Fibroblast of lung (primary cell): ENCODE results near the gene RPS15. TPM values are rescaled to one million over a fixed set of nuclear protein-coding genes. Genes with fewer than 3 reads are reported as not detected.

Source experiments
- DNase-seq, 2 donors: peaks; one replicate each; pipeline versions ENCODE4 v3.0.0 to v3.0.0-alpha.2; 2010; ENCODE audit warnings: low read depth in 2 of 2
- H2AFZ ChIP-seq: 2 replicates; pipeline ENCODE4 v1.5.1; 2012; ENCODE audit warnings: low read length, control low read depth, inconsistent platforms
- H3K27ac ChIP-seq: 2 replicates; pipeline ENCODE4 v1.5.1; 2011; ENCODE audit warnings: low read length, control low read depth; ENCODE audit not compliant: insufficient read depth
- H3K27me3 ChIP-seq: 2 replicates; pipeline ENCODE4 v1.5.1; 2011; ENCODE audit warnings: mild to moderate bottlenecking, low read length; ENCODE audit not compliant: control insufficient read depth, insufficient read depth
- H3K36me3 ChIP-seq: 2 replicates; pipeline ENCODE4 v1.5.1; 2011; ENCODE audit warnings: low read length; ENCODE audit not compliant: control insufficient read depth, insufficient read depth
- H3K4me1 ChIP-seq: 2 replicates; pipeline ENCODE4 v1.5.1; 2011; ENCODE audit warnings: low read length; ENCODE audit not compliant: control insufficient read depth, insufficient read depth; ENCODE audit errors: extremely low read depth
- H3K4me2 ChIP-seq: 2 replicates; pipeline ENCODE4 v1.5.1; 2011; ENCODE audit warnings: low read length, control low read depth; ENCODE audit not compliant: insufficient read depth; ENCODE audit errors: extremely low read depth
- H3K4me3 ChIP-seq, 4 experiments: fragments of 200-600 bp in 1 of 4; sonication (generic) in 1 of 4; replicated peaks in 1 of 4; 2 replicates each; pipeline ENCODE4 v1.5.1; 2011 to 2016; ENCODE audit warnings: low read length in 4 of 4, low read depth in 3 of 4, mild to moderate bottlenecking in 3 of 4, control low read depth in 2 of 4, inconsistent platforms in 1 of 4, mixed read lengths in 1 of 4; ENCODE audit not compliant: insufficient read depth in 1 of 4; ENCODE audit errors: control extremely low read depth in 1 of 4
- H3K79me2 ChIP-seq: 2 replicates; pipeline ENCODE4 v1.5.1; 2012; ENCODE audit warnings: mild to moderate bottlenecking, low read length, inconsistent platforms; ENCODE audit not compliant: control insufficient read depth, insufficient read depth
- H3K9ac ChIP-seq: 2 replicates; pipeline ENCODE4 v1.5.1; 2011; ENCODE audit warnings: mild to moderate bottlenecking, low read length, control low read depth; ENCODE audit not compliant: insufficient read depth
- H3K9me3 ChIP-seq: 2 replicates; pipeline ENCODE4 v1.5.1; 2012; ENCODE audit warnings: low read depth, low read length; ENCODE audit not compliant: control insufficient read depth, insufficient read depth
- H4K20me1 ChIP-seq: 2 replicates; pipeline ENCODE4 v1.5.1; 2011; ENCODE audit warnings: low read length; ENCODE audit not compliant: control insufficient read depth, insufficient read depth; ENCODE audit errors: extremely low read depth
- EZH2 ChIP-seq: IDR thresholded peaks from 2 replicates; pipeline ENCODE4 v1.5.1; 2012; ENCODE audit warnings: low read length, control low read depth, mild to moderate bottlenecking; ENCODE audit errors: missing control alignments
- polyA plus RNA-seq, 2 donors: library from polyadenylated mRNA; depleted of rRNA in 1 of 2; stranded (reverse) in 1 of 2; unstranded in 1 of 2; fragments of >200 nt; gene quantifications; 2 replicates each; pipeline ENCODE4 v1.2.1, GENCODE V29; 2011 to 2012; ENCODE audit warnings: missing spikeins in 1 of 2
- total RNA-seq: library from RNA; depleted of rRNA; stranded (reverse); fragments of >200 nt; gene quantifications from 2 replicates; pipeline ENCODE4 v1.2.1, GENCODE V29; 2014
- TF ChIP-seq, protein P1 (sequence below), 2 donors: IDR thresholded peaks in 1 of 2; conservative IDR thresholded peaks in 1 of 2; 1 replicate in 1 of 2; 2 replicates in 1 of 2; pipeline ENCODE4 v1.5.1; 2011 to 2012; ENCODE audit warnings: low read length in 2 of 2, control low read depth in 1 of 2, inconsistent platforms in 1 of 2, low read depth in 1 of 2, mild to moderate bottlenecking in 1 of 2

The RPS15 gene
- total and polyA plus RNA-seq, 2 donors (not counting 1 experiment from before 2014, with no cell fraction given), result 369 to 878 TPM

DNA sequence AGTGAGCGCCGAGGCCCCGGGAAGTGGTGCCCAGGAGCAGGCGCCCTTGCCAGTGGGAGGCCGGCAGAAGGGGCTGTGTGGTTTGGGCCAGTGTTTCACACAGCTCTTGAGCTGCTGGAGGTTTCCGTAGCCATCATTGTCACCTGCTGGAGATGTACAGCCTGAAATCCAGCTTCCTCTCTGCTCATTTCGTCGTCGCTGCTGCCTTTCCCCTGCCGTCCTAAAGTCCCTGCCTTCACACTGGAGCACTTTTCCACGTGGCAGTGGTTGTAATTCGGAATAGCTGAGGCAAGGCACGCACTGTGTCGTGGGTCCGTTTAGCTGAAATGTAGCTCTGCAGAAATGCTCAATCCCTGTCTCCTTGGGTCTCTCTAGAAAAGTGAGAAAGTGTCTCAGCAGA is 17.6 kb upstream of the RPS15 start:
- Histone ChIP-seq H3K4me2 (no peak overlapping the region), H3K27me3 (no peaks in the 10 kb centered on the region), H3K36me3 (peaks cover 65% of the 10 kb centered on the region), H3K79me2 (peaks cover 83% of the 10 kb centered on the region), H3K4me3 (no peak overlapping the region), H3K9ac (no peak overlapping the region), H4K20me1 (no peaks in the 10 kb centered on the region), H3K9me3 (no peaks in the 10 kb centered on the region), H2AFZ (no peak overlapping the region), H3K27ac (no peak overlapping the region), H3K4me1 (peaks cover 14% of the 10 kb centered on the region)
- TF ChIP-seq, protein P1, sequence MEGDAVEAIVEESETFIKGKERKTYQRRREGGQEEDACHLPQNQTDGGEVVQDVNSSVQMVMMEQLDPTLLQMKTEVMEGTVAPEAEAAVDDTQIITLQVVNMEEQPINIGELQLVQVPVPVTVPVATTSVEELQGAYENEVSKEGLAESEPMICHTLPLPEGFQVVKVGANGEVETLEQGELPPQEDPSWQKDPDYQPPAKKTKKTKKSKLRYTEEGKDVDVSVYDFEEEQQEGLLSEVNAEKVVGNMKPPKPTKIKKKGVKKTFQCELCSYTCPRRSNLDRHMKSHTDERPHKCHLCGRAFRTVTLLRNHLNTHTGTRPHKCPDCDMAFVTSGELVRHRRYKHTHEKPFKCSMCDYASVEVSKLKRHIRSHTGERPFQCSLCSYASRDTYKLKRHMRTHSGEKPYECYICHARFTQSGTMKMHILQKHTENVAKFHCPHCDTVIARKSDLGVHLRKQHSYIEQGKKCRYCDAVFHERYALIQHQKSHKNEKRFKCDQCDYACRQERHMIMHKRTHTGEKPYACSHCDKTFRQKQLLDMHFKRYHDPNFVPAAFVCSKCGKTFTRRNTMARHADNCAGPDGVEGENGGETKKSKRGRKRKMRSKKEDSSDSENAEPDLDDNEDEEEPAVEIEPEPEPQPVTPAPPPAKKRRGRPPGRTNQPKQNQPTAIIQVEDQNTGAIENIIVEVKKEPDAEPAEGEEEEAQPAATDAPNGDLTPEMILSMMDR (conservative IDR thresholded peaks at IDR 0.05 in 1 of 2, IDR thresholded peaks at IDR 0.05 in 1 of 2; ENCODE audit: low read depth in 1 of 2, low read length in 2 of 2), result no peak
- TF ChIP-seq EZH2, result no peak
- no peak for DNase-seq

DNA sequence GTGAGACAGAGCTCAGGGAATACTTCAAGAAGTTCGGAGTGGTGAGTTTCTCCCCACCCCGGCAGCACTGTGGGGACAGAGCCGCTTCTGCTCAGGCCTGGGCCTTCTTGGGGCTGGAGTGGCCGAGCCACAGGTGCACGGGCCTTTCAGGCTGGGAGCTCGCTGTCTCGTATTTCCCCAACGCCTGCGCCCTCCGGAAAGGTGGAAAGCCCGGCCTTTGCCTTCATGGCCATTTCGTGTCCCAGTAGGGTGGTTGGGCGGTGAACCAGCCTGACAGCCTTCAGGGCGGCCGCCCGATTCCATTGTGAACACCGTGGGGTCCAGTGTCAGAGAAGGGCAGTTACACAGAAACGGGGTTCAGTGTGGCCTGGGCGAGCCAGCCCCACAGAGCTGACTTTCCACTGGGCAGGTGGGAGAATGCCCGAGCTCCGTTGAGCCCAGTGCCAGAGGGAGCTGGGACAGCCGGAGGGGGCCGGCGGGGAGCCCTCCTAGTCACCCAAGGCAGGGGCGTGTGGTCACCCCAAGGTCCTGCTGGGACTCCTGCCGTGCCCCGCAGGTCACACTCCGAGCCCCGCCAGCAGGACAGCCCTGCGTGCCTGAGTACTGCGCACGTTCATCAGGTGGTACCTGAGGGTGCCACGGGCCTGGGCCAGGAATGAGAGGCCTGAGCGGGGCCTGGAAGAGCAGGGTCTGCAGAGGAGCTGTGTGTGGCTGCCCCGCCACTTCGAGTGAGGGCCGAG is 16.8 kb upstream of the RPS15 start:
- Histone ChIP-seq H3K36me3 (peaks cover 67% of the 10 kb centered on the region), H2AFZ (no peak overlapping the region), H4K20me1 (no peaks in the 10 kb centered on the region), H3K4me3 (no peak overlapping the region), H3K4me2 (no peak overlapping the region), H3K27ac (no peak overlapping the region), H3K9ac (no peak overlapping the region), H3K27me3 (no peaks in the 10 kb centered on the region), H3K9me3 (no peaks in the 10 kb centered on the region), H3K79me2 (peaks cover 79% of the 10 kb centered on the region), H3K4me1 (peaks cover 6% of the 10 kb centered on the region)
- no peak for TF ChIP-seq EZH2
- TF ChIP-seq, protein P1 (conservative IDR thresholded peaks at IDR 0.05 in 1 of 2, IDR thresholded peaks at IDR 0.05 in 1 of 2; ENCODE audit: low read depth in 1 of 2, low read length in 2 of 2), result no peak
- no peak for DNase-seq

- H3K79me2 ChIP-seq, result peaks cover 73% of the 10 kb centered on the region
- H3K9me3 ChIP-seq, result no peaks in the 10 kb centered on the region
- TF ChIP-seq, protein P1 (conservative IDR thresholded peaks at IDR 0.05 in 1 of 2, IDR thresholded peaks at IDR 0.05 in 1 of 2; ENCODE audit: low read depth in 1 of 2, low read length in 2 of 2), result no peak
- no peak for TF ChIP-seq EZH2
- H3K36me3 ChIP-seq, result peaks cover 63% of the 10 kb centered on the region
- no peak overlapping the region for H3K27ac ChIP-seq
- no peak overlapping the region for H3K9ac ChIP-seq
- H3K27me3 ChIP-seq, result no peaks in the 10 kb centered on the region
- H3K4me2 ChIP-seq, result no peak overlapping the region
- H3K4me1 ChIP-seq, result peaks cover under 1% of the 10 kb centered on the region
- no peak overlapping the region for H3K4me3 ChIP-seq
- no peak for DNase-seq
- no peaks in the 10 kb centered on the region for H4K20me1 ChIP-seq
- H2AFZ ChIP-seq, result no peak overlapping the region
These were observed 16.3 kb upstream of the RPS15 start for GRCh38 chr19:1421958-1422305.
